ENCODE measurements around the gene SH3BGR.

GRCh38 chr21:39559511-39559910, 107.7 kb downstream of the SH3BGR start:
- TF ChIP-seq CTCF (IDR thresholded peaks at IDR 0.05; ENCODE audit: insufficient read depth, low read depth, low read length) (no peak), EZH2 (IDR thresholded peaks at IDR 0.05; ENCODE audit: insufficient read depth, low read length) (no peak)
